H9 (cell line): ENCODE data around the gene CAPN5. TPM values are rescaled to one million over a fixed set of nuclear protein-coding genes. Genes with fewer than 3 reads are reported as not detected.

Experiments used
- DNase-seq: peaks from one replicate; pipeline ENCODE4 v3.0.0-alpha.2; 2017
- H2AFZ ChIP-seq: one replicate; pipeline ENCODE4 v1.6.1; 2013; ENCODE audit warnings: mild to moderate bottlenecking, low read length, control low read depth, moderate library complexity
- H2AK5ac ChIP-seq: 2 replicates; pipeline ENCODE4 v1.6.1; 2013; ENCODE audit warnings: low read length, control low read depth, mixed read lengths; ENCODE audit not compliant: insufficient read length
- H2BK120ac ChIP-seq: one replicate; pipeline ENCODE4 v1.6.1; 2013; ENCODE audit warnings: low read depth, mild to moderate bottlenecking, low read length, control low read depth, inconsistent platforms; ENCODE audit not compliant: poor library complexity, severe bottlenecking
- H2BK12ac ChIP-seq: 2 replicates; pipeline ENCODE4 v1.6.1; 2013; ENCODE audit warnings: low read length, control low read depth, mixed read lengths, low read depth; ENCODE audit not compliant: insufficient read length
- H2BK15ac ChIP-seq: 2 replicates; pipeline ENCODE4 v1.6.1; 2013; ENCODE audit warnings: low read depth, low read length, control low read depth
- H2BK20ac ChIP-seq: one replicate; pipeline ENCODE4 v1.6.1; 2013; ENCODE audit warnings: low read depth, mild to moderate bottlenecking, low read length, control low read depth, inconsistent platforms; ENCODE audit not compliant: poor library complexity, severe bottlenecking
- H2BK5ac ChIP-seq: 2 replicates; pipeline ENCODE4 v1.6.1; 2013; ENCODE audit warnings: low read length, control low read depth, mixed read lengths; ENCODE audit not compliant: insufficient read length
- H3K14ac ChIP-seq: 2 replicates; pipeline ENCODE4 v1.6.1; 2013; ENCODE audit warnings: low read length, control low read depth; ENCODE audit not compliant: insufficient read depth
- H3K18ac ChIP-seq: 2 replicates; pipeline ENCODE4 v1.6.1; 2013; ENCODE audit warnings: low read depth, mild to moderate bottlenecking, mixed read lengths, low read length, control low read depth; ENCODE audit not compliant: insufficient read length
- H3K23ac ChIP-seq: 2 replicates; pipeline ENCODE4 v1.6.1; 2013; ENCODE audit warnings: low read length, control low read depth, mixed read lengths, low read depth; ENCODE audit not compliant: insufficient read length
- H3K23me2 ChIP-seq: 2 replicates; pipeline ENCODE4 v1.6.1; 2013; ENCODE audit warnings: low read depth, mild to moderate bottlenecking, mixed read lengths, low read length, control low read depth; ENCODE audit not compliant: insufficient read length, poor library complexity, severe bottlenecking
- H3K27ac ChIP-seq: 2 replicates; pipeline ENCODE4 v1.5.1; 2013; ENCODE audit warnings: low read length, control low read depth, mixed read lengths, low read depth; ENCODE audit not compliant: insufficient read length
- H3K27me3 ChIP-seq: 2 replicates; pipeline ENCODE4 v1.6.1; 2013; ENCODE audit warnings: low read length, control low read depth, inconsistent platforms; ENCODE audit not compliant: insufficient read depth
- H3K4ac ChIP-seq: 2 replicates; pipeline ENCODE4 v1.6.1; 2013; ENCODE audit warnings: low read depth, mild to moderate bottlenecking, control low read depth, inconsistent platforms, low read length, moderate library complexity
- H3K4me1 ChIP-seq: 2 replicates; pipeline ENCODE4 v1.6.1; 2013; ENCODE audit warnings: low read length, control low read depth, inconsistent platforms; ENCODE audit not compliant: insufficient read depth
- H3K4me2 ChIP-seq: 2 replicates; pipeline ENCODE4 v1.6.1; 2013; ENCODE audit warnings: low read length, control low read depth, mixed read lengths; ENCODE audit not compliant: insufficient read length, insufficient read depth
- H3K56ac ChIP-seq: 2 replicates; pipeline ENCODE4 v1.6.1; 2013; ENCODE audit warnings: low read depth, mild to moderate bottlenecking, mixed read lengths, low read length, control low read depth; ENCODE audit not compliant: insufficient read length
- H3K79me1 ChIP-seq: 2 replicates; pipeline ENCODE4 v1.6.1; 2013; ENCODE audit warnings: low read depth, mild to moderate bottlenecking, moderate library complexity, low read length, control low read depth, inconsistent platforms; ENCODE audit not compliant: insufficient read depth, poor library complexity, severe bottlenecking
- H3K79me2 ChIP-seq: 2 replicates; pipeline ENCODE4 v1.6.1; 2013; ENCODE audit warnings: low read length, control low read depth, inconsistent platforms; ENCODE audit not compliant: insufficient read depth
- H3K9ac ChIP-seq: 2 replicates; pipeline ENCODE4 v1.6.1; 2013; ENCODE audit warnings: low read length, control low read depth, mixed read lengths; ENCODE audit not compliant: insufficient read length; ENCODE audit errors: extremely low read depth
- H3K9me3 ChIP-seq: one replicate; pipeline ENCODE4 v1.6.1; 2013; ENCODE audit warnings: low read depth, low read length, inconsistent platforms; ENCODE audit not compliant: control insufficient read depth
- H3T11ph ChIP-seq: one replicate; pipeline ENCODE4 v1.6.1; 2013; ENCODE audit warnings: mild to moderate bottlenecking, low read length, control low read depth, inconsistent platforms
- H4K20me1 ChIP-seq: one replicate; pipeline ENCODE4 v1.6.1; 2013; ENCODE audit not compliant: control insufficient read depth, insufficient read length, insufficient read depth
- H4K5ac ChIP-seq: 2 replicates; pipeline ENCODE4 v1.6.1; 2013; ENCODE audit warnings: low read depth, mild to moderate bottlenecking, mixed read lengths, low read length, control low read depth; ENCODE audit not compliant: insufficient read length
- H4K8ac ChIP-seq: replicated peaks from 2 replicates; pipeline ENCODE4 v1.6.1; 2013; ENCODE audit warnings: low read length, control low read depth, mixed read lengths, low read depth; ENCODE audit not compliant: insufficient read length
- H4K91ac ChIP-seq: 2 replicates; pipeline ENCODE4 v1.6.1; 2013; ENCODE audit warnings: low read depth, mild to moderate bottlenecking, moderate library complexity, mixed read lengths, low read length, control low read depth; ENCODE audit not compliant: insufficient read length
- H3K27ac Mint-ChIP-seq, 3 experiments: 2 replicates in 2 of 3; 3 replicates in 1 of 3; pipeline ENCODE4 v1.8.0; 2020 to 2021; ENCODE audit warnings: mixed read lengths in 3 of 3, mild to moderate bottlenecking in 1 of 3, moderate library complexity in 1 of 3
- H3K27me3 Mint-ChIP-seq: 2 replicates; pipeline ENCODE4 v1.8.0; 2021; ENCODE audit warnings: low read depth, mild to moderate bottlenecking, moderate library complexity, mixed read lengths
- H3K36me3 Mint-ChIP-seq, 3 experiments: 2 replicates in 2 of 3; 3 replicates in 1 of 3; pipeline ENCODE4 v1.8.0; 2020 to 2021; ENCODE audit warnings: low read depth in 3 of 3, mixed read lengths in 3 of 3; ENCODE audit not compliant: insufficient read depth in 1 of 3
- H3K4me1 Mint-ChIP-seq, 2 experiments: 2 replicates each; pipeline ENCODE4 v1.8.0; 2020; ENCODE audit warnings: mixed read lengths in 2 of 2
- H3K4me3 Mint-ChIP-seq, 2 experiments: 2 replicates in 1 of 2; 3 replicates in 1 of 2; pipeline ENCODE4 v1.8.0; 2020 to 2021; ENCODE audit warnings: mild to moderate bottlenecking in 2 of 2, mixed read lengths in 2 of 2, moderate library complexity in 1 of 2
- H3K9me3 Mint-ChIP-seq, 2 experiments: 2 replicates in 1 of 2; 3 replicates in 1 of 2; pipeline ENCODE4 v1.8.0; 2020; ENCODE audit warnings: mild to moderate bottlenecking in 2 of 2, mixed read lengths in 2 of 2, moderate library complexity in 1 of 2
- WGBS: extraction: QIAGEN DNeasy Blood & Tissue Kit; methylation state at CpG from one replicate; pipeline ENCODE4 v1.1.7; 2013; ENCODE audit warnings: missing lambda C conversion rate, low lambda C conversion rate, mixed read lengths; ENCODE audit not compliant: insufficient read length; ENCODE audit errors: extremely low coverage; 5-methylcytosine and 5-hydroxymethylcytosine counted together
- total RNA-seq: library from RNA; stranded (reverse); gene quantifications from 2 replicates; pipeline ENCODE4 v1.2.1, GENCODE V29; 2021
- TF ChIP-seq, protein P1 (sequence below): fragments of 200-600 bp; sonication (generic); conservative IDR thresholded peaks from 3 replicates; pipeline ENCODE4 v1.8.0; 2021; ENCODE audit warnings: antibody characterized with exemption, mild to moderate bottlenecking

Gene CAPN5
- total RNA-seq, 1 experiment from 2014 or later = 16.7 TPM

DNA sequence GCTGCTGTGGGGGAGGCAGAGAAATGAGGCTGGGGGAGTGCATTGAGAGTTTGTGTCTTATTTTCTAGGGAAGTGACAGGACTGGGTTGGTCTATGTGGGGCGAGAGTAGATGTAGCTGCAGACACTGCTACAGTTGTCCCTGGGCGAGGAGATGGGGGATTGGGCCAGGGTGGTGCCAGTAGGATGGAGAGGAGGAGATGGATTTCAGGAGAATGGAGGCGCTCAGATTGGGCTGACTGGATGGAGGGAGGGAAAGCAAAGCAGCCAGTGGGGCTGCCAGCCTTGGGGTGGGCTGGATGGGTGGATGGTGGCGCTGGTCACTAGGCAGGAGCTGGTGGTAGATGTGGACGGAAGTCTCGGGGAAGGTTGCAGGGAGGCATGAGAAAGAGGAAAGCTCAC is 45.2 kb downstream of the CAPN5 start:
- Histone ChIP-seq H3K4me1 (no peaks in the 10 kb centered on the region), H3K18ac (no peak overlapping the region), H3K27ac (no peak overlapping the region), H4K20me1 (no peaks in the 10 kb centered on the region), H3K9me3 (no peaks in the 10 kb centered on the region), H4K91ac (no peak overlapping the region), H2BK20ac (no peak overlapping the region), H2BK5ac (no peak overlapping the region), H3K23me2 (no peaks in the 10 kb centered on the region), H4K5ac (no peak overlapping the region), H2BK15ac (no peak overlapping the region), H3T11ph (no peak overlapping the region), H2BK120ac (no peak overlapping the region), H3K4me2 (no peak overlapping the region), H3K56ac (no peak overlapping the region), H3K79me2 (no peaks in the 10 kb centered on the region), H3K23ac (no peak overlapping the region), H2AFZ (no peak overlapping the region), H3K79me1 (no peaks in the 10 kb centered on the region), H3K4ac (no peak overlapping the region), H2AK5ac (no peak overlapping the region), H3K14ac (no peak overlapping the region), H2BK12ac (no peak overlapping the region), H4K8ac (no peak overlapping the region), H3K9ac (no peak overlapping the region), H3K27me3 (no peaks in the 10 kb centered on the region)
- no peak overlapping the region for H3K4me3 Mint-ChIP-seq
- TF ChIP-seq, protein P1, sequence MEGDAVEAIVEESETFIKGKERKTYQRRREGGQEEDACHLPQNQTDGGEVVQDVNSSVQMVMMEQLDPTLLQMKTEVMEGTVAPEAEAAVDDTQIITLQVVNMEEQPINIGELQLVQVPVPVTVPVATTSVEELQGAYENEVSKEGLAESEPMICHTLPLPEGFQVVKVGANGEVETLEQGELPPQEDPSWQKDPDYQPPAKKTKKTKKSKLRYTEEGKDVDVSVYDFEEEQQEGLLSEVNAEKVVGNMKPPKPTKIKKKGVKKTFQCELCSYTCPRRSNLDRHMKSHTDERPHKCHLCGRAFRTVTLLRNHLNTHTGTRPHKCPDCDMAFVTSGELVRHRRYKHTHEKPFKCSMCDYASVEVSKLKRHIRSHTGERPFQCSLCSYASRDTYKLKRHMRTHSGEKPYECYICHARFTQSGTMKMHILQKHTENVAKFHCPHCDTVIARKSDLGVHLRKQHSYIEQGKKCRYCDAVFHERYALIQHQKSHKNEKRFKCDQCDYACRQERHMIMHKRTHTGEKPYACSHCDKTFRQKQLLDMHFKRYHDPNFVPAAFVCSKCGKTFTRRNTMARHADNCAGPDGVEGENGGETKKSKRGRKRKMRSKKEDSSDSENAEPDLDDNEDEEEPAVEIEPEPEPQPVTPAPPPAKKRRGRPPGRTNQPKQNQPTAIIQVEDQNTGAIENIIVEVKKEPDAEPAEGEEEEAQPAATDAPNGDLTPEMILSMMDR = no peak
- no peaks in the 10 kb centered on the region; the same call in 1 of the 2 replicates for H3K27me3 Mint-ChIP-seq
- no peaks in the 10 kb centered on the region for H3K9me3 Mint-ChIP-seq
- H3K4me1 Mint-ChIP-seq = peaks cover 5 to 8% of the 10 kb centered on the region in 2 experiments
- peak overlapping the region in 1 of 3 experiments; percentile 32; a peak in 3 of 7 replicates for H3K27ac Mint-ChIP-seq
- H3K36me3 Mint-ChIP-seq = no peaks in the 10 kb centered on the region; a peak in 1 of 7 replicates
- no CpG with 5 or more reads among the region's 6 CpGs for WGBS
- DNase-seq = no peak
